Activated T-helper 1 cell treated with anti-CD3 and anti-CD28 coated beads, Interleukin-2, amount 50 U/mL, for 16 hours (primary cell): Measurements from ENCODE around the gene ANO4.
"Not testable (repeated sequence)": the region's sequence is repeated elsewhere in the genome, so short reads cannot be mapped to it uniquely, and the experiment has no call there.

ENCODE experiments used
- DNase-seq, 2 donors: peaks; one replicate each; pipeline ENCODE4 v3.0.0-alpha.2; 2020; ENCODE audit warnings: low read depth in 1 of 2, low spot score in 1 of 2

ANO4 gene

DNA sequence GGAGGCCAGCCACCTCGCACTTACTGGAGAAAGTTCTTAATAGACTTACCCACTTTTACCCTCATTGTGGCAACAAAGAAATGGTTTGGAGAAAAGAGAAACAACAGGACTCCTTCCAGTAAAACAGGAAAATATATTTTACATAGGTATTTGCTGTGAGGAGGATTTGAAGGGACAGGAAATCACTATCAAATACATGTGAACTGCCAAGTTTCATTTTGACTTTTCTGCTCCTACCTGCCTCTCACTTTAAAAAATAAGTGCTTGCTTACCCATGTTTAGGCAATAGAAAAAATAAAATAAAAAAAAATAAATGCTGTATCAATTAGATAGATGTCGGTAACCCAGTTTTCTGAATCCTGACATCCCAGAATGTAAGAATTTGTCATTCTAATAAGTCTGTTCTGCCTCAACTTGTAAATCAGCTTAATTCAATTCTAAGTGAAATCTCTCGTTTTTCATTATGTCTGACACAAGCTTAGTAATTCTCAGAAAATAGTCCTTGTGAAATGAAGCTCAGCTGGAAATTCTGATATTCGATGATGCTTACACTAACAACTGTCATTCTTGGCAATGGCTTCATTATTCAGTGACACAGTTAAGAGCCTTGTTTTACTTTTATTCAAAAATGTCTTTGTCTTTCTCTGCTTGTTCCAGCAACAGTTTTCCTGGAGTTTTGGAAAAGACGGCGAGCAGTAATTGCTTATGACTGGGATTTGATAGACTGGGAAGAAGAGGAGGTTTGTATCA, 284.1 kb downstream of the ANO4 start:
- no peak for DNase-seq

DNA sequence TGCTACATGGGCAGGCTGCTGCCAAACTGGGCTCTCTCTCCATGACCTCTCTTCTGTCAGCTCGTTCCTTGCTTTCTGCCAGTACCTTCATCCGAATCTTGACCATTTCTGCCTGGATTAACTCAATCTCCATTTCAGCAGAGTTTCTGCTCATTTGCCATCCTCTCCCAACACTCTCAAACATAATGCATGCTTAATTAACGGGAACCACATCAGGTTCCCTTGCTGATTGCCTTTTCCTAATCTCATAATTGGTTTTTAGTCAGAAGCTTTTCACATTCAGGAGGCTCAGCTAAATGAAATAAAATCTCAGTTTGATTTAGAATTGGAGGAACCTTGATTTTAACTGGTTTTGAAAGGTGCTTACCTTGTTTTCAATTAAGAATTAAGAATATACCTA, 288.1 kb downstream of the ANO4 start:
- DNase-seq: no peak

DNA sequence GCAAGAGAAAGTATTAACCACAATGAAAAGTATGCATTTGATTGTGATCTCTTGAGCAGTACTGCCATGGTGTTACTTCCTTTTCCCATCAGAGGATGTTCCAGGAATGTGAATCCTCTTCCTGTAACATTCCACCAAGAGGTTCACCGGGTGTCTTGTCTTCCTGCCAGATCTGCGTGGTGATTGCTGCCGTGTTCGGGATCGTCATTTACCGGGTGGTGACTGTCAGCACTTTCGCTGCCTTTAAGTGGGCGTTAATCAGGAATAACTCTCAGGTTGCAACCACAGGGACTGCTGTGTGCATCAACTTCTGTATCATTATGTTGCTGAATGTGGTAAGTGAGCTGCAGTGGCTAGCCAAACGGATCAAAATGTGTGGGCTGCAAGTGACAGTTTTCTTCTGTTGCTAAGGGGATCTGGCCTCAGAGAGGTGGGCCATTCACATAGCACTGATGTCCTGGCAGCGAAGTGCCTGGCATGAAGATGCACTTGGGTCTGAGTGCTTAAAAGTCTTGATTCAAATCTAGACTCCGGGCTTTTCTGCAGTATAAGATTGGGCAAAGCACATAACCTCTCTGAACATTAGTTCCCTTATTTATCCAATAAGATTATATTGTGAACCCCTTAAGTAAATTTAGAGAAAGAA, 292.0 kb downstream of the ANO4 start:
- DNase-seq: no peak

DNA sequence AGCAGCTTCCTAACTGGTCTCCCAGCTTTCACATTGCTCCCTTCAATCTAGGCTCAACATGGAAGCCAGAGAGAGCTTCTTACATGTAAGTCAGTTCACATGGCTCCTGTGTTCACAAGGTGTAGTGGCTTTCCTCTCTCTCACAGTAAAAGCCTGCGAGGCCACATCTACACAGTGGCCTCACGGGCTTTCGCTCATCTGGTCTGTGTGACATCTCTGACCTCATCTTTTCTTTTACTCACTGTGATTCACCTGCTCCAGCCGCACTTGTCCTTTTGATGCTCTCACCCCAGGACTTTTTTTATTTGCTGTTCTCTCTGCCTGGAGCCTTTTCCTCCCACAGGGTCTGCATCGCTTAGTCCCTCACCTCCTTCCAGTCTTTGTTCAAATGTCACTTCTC, 293.3 kb downstream of the ANO4 start:
- DNase-seq: no peak

- DNase-seq: no peak
These were observed 294.7 kb downstream of the ANO4 start for GRCh38 chr12:101089271-101089670.

DNA sequence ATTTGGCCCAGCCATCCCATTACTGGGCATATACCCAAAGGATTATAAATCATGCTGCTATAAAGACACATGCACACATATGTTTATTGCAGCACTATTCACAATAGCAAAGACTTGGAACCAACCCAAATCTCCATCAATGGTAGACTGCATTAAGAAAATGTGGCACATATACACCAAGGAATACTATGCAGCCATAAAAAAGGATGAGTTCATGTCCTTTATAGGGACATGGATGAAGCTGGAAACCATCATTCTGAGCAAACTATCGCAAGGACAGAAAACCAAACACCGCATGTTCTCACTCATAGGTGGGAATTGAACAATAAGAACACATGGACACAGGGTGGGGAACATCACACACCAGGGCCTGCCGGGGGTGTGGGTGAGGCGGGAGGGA, 295.6 kb downstream of the ANO4 start:
- not testable (repeated sequence) for DNase-seq

DNA sequence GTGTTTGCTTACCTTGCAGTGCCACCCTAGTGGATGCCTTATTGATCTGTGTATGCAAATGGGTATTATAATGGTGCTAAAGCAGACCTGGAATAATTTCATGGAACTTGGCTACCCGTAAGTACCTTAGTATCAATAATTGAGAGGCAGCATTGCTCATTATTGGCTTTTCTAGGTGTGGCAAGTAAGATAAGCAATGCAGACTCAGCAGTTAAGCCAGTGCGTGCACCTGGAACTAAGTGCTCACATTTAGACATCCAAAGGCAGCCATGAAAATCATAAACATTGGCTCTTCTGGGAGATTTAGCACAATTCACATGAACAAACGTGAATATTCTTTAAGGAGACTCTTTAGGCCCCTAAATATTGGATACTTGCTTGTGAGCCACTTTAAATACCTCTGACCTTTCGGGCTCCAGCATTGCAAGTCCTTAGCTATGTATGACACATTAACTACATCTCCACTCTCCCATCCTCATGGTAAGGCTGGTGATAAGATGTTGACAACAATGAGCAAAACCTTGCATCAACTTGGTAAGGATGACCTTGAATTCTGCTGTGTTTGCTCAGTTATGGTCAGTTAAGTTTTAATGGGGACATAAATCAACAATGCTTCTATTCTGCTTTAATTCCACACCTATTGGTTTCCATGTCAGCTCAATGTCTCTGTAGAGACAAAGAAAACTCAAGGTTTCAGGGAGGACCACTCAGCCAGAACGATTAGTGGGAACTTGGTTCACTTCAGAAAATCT, 303.4 kb downstream of the ANO4 start:
- DNase-seq: no peak

DNA sequence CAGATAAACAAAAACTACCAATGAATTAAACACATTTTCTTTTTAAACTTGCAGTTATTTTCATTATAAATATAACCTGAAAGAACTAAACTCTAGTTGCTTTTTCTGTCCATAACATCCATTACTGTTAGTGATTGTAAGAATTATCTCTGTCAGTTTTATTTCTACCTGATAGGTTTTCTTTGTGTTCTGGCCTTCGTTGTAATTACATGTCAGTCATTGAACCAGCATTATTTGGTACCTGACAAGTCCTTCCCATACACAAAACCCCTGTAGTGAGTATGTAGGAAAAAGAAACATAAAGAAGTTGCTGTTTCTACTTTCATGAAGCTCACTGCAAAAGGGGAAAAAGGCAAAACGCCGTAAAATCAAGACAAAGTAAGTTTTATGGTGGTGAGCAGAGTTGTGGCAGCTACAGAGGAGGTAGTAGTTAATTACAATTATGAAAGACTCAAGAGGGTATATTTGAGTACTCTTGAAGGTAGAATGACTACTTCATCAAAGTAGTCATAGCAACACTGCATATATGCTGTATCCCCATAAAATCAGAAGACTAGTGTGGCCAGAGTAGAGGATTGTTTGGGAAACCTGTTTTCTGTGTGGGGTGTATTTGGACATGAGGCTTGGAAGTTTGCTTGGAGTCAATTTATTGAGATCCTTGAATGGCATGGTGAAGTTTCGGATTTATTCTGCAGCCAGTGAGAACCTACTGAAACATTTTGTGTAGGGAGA, 312.6 kb downstream of the ANO4 start:
- no peak for DNase-seq

DNA sequence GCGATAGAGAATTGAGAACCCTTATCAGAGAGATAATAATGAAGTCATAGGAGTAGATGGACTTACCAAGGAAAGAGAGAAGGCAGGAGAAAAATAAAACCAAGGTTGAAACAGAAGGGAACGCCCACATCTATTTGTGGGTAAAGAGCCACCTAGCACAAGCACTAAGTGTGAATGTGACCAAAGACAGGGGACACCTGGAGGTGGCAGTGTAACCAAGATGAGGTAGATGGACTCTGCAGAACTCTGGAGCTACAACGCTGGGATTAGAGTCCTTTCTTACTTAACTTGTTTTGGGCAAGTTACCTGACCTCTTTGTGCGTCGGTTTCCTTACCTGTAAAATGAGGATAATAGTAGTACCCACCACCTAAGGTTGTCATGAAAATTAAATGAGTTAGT, 313.6 kb downstream of the ANO4 start:
- DNase-seq: no peak

DNA sequence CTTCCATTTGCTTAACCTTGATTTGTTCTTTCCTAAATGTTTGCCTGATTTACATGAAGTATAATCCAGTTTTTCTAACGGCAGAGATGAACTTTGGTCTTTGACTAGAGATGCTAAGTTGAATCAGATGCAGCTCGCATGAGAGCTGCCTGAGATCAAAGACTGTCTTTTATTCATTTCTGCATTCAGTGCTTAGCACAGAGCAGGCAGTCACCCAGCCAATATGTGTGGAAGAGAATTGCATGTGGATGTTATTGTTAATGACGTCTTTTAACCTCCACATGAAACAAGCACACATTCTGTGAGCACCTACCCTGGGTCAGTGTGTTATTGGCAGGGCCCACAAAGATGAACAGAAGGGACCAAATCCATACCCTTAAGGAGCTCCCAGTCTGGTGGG, 316.3 kb downstream of the ANO4 start:
- DNase-seq: no peak

GRCh38 chr12:101111441-101111840, 316.9 kb downstream of the ANO4 start:
- no peak for DNase-seq

GRCh38 chr12:101115326-101115725, 320.8 kb downstream of the ANO4 start:
- DNase-seq: no peak

DNA sequence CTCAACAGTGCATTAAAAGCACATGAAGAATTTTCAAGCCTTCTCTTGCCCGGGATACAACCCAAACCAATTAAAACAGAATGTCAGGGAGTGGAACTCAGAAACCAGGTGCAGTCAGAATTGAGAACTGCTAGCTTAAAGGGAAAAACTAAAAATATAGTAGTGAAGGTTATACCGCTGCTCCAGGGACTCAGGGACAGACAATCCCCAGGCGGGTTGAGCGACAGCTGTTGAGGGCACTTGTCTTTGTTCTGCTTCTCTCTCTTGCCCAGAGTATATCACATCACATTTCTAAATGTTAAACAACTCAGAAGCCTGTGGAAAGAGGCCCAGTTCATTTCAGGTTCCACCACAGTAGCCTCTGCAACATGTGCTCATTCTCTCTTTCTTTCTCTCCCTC, 322.3 kb downstream of the ANO4 start:
- no peak for DNase-seq

DNA sequence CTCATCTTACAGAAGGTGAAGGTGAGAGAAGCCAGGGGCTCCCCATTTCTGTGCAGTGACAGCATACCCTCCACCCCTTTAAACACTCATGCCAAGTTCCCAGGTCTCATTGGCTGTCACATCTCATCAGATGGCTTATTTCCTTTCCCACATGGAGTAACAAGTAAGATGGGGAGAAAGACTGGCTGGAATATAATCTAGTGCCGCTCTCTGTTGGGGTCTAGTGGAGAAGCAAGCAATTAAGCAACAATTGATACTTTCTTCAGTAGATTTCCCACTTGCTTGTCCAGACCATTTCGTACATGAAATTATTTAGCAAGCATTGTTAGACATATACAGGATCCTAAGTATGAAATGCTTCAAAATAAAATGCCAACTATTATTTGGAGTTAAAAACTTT, 323.3 kb downstream of the ANO4 start:
- no peak for DNase-seq

GRCh38 chr12:101127521-101128219, 333.1 kb downstream of the ANO4 start:
- DNase-seq: no peak

DNA sequence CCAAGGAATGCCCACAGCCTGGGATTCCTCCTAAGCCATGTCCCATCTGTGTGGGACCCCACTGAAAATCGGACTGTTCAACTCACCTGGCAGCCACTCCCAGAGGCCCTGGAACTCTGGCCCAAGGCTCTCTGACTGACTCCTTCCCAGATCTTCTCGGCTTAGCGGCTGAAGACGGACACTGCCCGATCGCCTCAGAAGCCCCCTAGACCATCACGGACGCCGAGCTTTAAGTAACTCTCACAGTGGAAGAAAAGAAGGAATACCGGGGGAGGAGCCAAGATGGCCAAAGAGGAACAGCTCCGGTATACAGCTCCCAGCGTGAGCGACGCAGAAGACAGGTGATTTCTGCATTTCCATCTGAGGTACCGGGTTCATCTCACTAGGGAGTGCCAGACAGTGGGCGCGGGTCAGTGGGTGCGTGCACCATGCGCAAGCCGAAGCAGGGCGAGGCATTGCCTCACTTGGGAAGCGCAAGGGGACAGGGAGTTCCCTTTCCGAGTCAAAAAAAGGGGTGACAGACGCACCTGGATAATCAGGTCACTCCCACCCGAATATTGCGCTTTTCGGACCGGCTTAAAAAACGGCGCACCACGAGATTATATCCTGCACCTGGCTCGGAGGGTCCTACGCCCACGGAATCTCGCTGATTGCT, 351.3 kb downstream of the ANO4 start:
- DNase-seq: not testable (repeated sequence)

DNA sequence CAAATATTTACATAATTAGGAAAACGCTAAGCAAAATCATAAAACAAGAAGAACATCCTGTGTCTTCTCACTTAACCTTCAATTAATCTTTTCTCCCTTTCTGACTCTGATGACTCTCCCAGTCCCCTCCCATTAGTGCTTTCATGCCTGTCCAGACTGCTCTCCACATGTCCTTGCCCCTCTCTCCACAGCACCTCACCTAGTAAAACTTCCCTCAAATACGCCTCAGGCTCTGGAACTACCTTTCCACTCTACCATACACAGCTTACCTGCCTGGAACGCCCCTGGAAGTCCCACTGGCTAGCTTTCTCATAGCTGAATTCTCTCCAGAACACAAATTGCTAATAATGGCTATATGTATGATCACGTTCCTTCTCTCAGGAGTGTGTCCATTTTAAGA, 370.7 kb downstream of the ANO4 start:
- no peak for DNase-seq

DNA sequence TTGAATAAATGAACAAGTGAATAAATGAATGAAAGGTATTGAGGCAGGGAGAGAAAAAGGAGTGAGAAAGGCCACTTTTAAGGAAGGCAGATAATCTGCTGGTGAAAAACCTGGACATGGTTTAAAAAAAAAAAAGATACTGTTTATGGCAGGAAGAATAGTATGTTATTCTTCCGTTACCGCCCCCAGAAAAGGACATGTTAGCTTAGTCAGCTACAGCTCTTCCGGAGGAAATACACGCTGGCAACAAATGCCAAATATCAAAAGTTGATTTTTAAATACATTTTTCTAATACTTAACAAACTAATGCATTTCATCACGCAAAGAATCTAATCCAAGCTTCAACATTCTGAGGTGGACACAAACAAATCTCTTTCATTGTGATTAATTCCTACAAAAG, 372.3 kb downstream of the ANO4 start:
- DNase-seq: no peak

DNA sequence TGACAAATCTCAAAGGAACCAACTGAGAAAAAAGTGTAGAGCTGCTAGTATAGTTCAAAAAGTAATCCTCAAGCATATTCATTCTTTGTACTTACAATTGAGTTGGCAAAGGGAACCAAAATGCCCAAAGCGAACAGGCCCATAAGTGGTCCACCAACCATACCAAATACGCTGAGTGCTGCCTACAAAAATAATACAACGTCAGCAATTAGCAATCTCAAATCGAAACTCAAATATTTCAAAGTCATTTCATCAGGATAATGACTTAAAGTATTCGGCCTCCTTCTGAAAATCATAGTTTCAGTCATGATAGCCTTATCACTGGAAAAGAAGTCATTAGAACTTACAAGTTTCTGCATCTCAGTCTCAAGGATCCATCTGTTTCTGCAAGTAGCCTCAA, 373.4 kb downstream of the ANO4 start:
- no peak for DNase-seq

DNA sequence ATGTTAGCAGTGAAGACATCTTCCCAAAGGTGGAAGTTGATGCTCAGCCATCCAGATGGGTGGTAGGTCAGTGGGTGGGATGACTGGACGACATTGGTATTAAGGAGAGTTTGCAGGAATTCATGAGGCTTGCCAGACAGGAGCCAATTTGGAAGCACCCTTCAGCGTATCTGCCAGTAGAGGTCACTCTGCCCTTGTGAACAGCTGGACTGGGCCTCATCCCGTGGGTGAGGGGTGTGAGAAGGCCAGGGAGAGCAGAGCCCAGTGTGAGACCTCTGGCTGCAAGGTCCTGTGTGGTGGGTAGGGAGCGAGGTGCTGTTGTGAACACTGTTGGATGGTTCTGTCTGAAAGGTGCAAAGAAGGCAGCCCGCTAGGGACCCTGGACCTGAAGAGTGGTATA, 377.7 kb downstream of the ANO4 start:
- no peak for DNase-seq
